HL-60 (cell line): ENCODE results near the gene EPS15.
"Not testable (repeated sequence)": the region's sequence is repeated elsewhere in the genome, so short reads cannot be mapped to it uniquely, and the experiment has no call there.

ENCODE experiments used
- CTCF ChIP-seq: IDR thresholded peaks from one replicate; pipeline ENCODE4 v1.5.1; 2011; ENCODE audit warnings: low read length, control low read depth, inconsistent platforms; ENCODE audit not compliant: insufficient read depth
- SPI1 ChIP-seq: IDR thresholded peaks from 2 replicates; pipeline ENCODE4 v1.6.1; 2012; ENCODE audit warnings: low read depth, mild to moderate bottlenecking, borderline replicate concordance

GRCh38 chr1:51474832-51475620 lies 44.0 kb downstream of the EPS15 start:
- not testable (repeated sequence) for TF ChIP-seq CTCF, SPI1
